Measurements from ENCODE around the gene AAMDC. TPM values are rescaled to one million over a fixed set of nuclear protein-coding genes. Genes with fewer than 3 reads are reported as not detected.

AAMDC gene
- total RNA-seq, 1 experiment from 2014 or later, result 22.8 TPM

GRCh38 chr11:77865805-77866204 is 44.9 kb downstream of the AAMDC start:
- CTCF ChIA-PET, result interaction anchor here (0.6 kb wide), 1 partner anchor 211 kb away, joined by 3 read pairs; no protein-coding TSS in a partner anchor
- H3K4me1 Mint-ChIP-seq, result no peaks in the 10 kb centered on the region
- H3K4me3 Mint-ChIP-seq, result no peak overlapping the region
- H3K27me3 Mint-ChIP-seq (ENCODE audit: low read depth), result no peaks in the 10 kb centered on the region
- peaks cover 13% of the 10 kb centered on the region for H3K36me3 Mint-ChIP-seq
- TF ChIP-seq NR2C2 (CRISPR knock-in tag; IDR thresholded peaks at IDR 0.05), result no peak
- no peak for TF ChIP-seq ZNF281 (CRISPR knock-in tag; IDR thresholded peaks at IDR 0.05)
- no peak for TF ChIP-seq ESRRA (CRISPR knock-in tag; IDR thresholded peaks at IDR 0.05; ENCODE audit: borderline replicate concordance)
- TF ChIP-seq ZNF121 (CRISPR knock-in tag; IDR thresholded peaks at IDR 0.05), result no peak
- no peak for TF ChIP-seq CREB1 (CRISPR knock-in tag; IDR thresholded peaks at IDR 0.05)
- no peak for TF ChIP-seq ZNF396 (CRISPR knock-in tag; IDR thresholded peaks at IDR 0.05; ENCODE audit: borderline replicate concordance)
- no peak for TF ChIP-seq ZNF532 (CRISPR knock-in tag; IDR thresholded peaks at IDR 0.05; ENCODE audit: borderline replicate concordance)
- no peak for TF ChIP-seq ATF6 (CRISPR knock-in tag; IDR thresholded peaks at IDR 0.05)
- no peak for TF ChIP-seq AR (CRISPR knock-in tag; IDR thresholded peaks at IDR 0.05)
- no peak for TF ChIP-seq ZNF263 (CRISPR knock-in tag; IDR thresholded peaks at IDR 0.05; ENCODE audit: low read depth)
- TF ChIP-seq ARID4B (CRISPR knock-in tag; IDR thresholded peaks at IDR 0.05; ENCODE audit: borderline replicate concordance), result no peak
- no peak for TF ChIP-seq RELA (CRISPR knock-in tag; IDR thresholded peaks at IDR 0.05; ENCODE audit: borderline replicate concordance)
- TF ChIP-seq ZSCAN18 (CRISPR knock-in tag; IDR thresholded peaks at IDR 0.05), result no peak
- H3K27ac Mint-ChIP-seq, result no peak overlapping the region
- H3K9me3 Mint-ChIP-seq, result peaks cover 4% of the 10 kb centered on the region
- POLR2A ChIA-PET, result no interaction called here
- DNase-seq (ENCODE audit: low spot score), result no peak
- ATAC-seq, result no peak

Measured in WTC11 (cell line).